ENCODE measurements around the gene BTBD9.

DNA sequence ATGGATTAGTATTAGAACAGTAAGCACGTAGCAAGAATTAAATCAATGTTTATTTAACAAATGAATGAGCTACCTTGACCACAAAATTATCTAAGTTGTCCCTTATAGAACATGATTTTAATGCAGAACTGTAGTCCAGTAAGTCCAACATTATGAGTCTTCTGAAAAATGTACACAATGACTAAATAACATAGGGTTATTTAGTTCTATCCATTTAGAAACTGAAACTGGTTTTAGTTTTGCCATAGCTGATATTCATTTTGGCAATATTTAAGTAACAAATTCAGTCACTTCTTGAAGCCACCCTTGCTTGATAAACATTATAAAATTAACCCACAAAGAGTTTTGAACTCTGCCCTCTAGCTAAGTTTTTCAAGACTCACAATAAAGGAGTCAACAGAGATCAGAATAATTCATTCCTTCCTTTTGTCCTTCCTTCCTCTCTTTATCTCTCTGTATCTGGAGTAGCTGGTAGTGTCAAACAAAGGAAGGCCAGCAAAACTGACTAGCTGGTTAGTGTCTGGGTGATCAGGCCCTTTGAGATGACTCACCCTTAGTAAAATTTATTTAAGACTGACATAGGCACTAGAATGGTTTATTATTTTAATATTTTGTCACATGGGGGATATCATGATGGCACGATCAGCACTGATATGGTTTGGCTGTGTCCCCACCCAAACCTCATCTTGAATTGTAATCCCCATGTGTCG, 115.1 kb downstream of the BTBD9 start:
- TF ChIP-seq, protein P1, sequence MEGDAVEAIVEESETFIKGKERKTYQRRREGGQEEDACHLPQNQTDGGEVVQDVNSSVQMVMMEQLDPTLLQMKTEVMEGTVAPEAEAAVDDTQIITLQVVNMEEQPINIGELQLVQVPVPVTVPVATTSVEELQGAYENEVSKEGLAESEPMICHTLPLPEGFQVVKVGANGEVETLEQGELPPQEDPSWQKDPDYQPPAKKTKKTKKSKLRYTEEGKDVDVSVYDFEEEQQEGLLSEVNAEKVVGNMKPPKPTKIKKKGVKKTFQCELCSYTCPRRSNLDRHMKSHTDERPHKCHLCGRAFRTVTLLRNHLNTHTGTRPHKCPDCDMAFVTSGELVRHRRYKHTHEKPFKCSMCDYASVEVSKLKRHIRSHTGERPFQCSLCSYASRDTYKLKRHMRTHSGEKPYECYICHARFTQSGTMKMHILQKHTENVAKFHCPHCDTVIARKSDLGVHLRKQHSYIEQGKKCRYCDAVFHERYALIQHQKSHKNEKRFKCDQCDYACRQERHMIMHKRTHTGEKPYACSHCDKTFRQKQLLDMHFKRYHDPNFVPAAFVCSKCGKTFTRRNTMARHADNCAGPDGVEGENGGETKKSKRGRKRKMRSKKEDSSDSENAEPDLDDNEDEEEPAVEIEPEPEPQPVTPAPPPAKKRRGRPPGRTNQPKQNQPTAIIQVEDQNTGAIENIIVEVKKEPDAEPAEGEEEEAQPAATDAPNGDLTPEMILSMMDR (IDR thresholded peaks at IDR 0.05 in 2 of 3, conservative IDR thresholded peaks at IDR 0.05 in 1 of 3; ENCODE audit: insufficient read depth in 2 of 3, low read depth in 1 of 3, low read length in 3 of 3), result no peak
- TF ChIP-seq, protein P2, sequence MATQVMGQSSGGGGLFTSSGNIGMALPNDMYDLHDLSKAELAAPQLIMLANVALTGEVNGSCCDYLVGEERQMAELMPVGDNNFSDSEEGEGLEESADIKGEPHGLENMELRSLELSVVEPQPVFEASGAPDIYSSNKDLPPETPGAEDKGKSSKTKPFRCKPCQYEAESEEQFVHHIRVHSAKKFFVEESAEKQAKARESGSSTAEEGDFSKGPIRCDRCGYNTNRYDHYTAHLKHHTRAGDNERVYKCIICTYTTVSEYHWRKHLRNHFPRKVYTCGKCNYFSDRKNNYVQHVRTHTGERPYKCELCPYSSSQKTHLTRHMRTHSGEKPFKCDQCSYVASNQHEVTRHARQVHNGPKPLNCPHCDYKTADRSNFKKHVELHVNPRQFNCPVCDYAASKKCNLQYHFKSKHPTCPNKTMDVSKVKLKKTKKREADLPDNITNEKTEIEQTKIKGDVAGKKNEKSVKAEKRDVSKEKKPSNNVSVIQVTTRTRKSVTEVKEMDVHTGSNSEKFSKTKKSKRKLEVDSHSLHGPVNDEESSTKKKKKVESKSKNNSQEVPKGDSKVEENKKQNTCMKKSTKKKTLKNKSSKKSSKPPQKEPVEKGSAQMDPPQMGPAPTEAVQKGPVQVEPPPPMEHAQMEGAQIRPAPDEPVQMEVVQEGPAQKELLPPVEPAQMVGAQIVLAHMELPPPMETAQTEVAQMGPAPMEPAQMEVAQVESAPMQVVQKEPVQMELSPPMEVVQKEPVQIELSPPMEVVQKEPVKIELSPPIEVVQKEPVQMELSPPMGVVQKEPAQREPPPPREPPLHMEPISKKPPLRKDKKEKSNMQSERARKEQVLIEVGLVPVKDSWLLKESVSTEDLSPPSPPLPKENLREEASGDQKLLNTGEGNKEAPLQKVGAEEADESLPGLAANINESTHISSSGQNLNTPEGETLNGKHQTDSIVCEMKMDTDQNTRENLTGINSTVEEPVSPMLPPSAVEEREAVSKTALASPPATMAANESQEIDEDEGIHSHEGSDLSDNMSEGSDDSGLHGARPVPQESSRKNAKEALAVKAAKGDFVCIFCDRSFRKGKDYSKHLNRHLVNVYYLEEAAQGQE (IDR thresholded peaks at IDR 0.05; ENCODE audit: borderline replicate concordance), result no peak
- TF ChIP-seq, protein P2 (CRISPR knock-in tag; IDR thresholded peaks at IDR 0.05; ENCODE audit: low read depth), result no peak
- TF ChIP-seq RBM25 (IDR thresholded peaks at IDR 0.05; ENCODE audit: low read depth, low read length, severe bottlenecking) (no peak), POLR2AphosphoS5 (IDR thresholded peaks at IDR 0.05; ENCODE audit: control insufficient read depth, insufficient read depth, low read depth, low read length) (no peak), CAMTA2 (CRISPR knock-in tag; conservative IDR thresholded peaks at IDR 0.05) (no peak), SPI1 (IDR thresholded peaks at IDR 0.05; ENCODE audit: borderline replicate concordance, low read depth, low read length) (no peak), CEBPG (CRISPR knock-in tag; IDR thresholded peaks at IDR 0.05) (no peak), CEBPG (tag; conservative IDR thresholded peaks at IDR 0.05 in 1 of 2, IDR thresholded peaks at IDR 0.05 in 1 of 2) (no peak), CEBPB (tag; IDR thresholded peaks at IDR 0.05) (no peak), MYNN (IDR thresholded peaks at IDR 0.05) (no peak), MYNN (CRISPR knock-in tag; IDR thresholded peaks at IDR 0.05) (no peak), ZNF77 (CRISPR knock-in tag; IDR thresholded peaks at IDR 0.05) (no peak), HNRNPK (IDR thresholded peaks at IDR 0.05; ENCODE audit: low read depth, low read length, poor library complexity, severe bottlenecking) (no peak)
- TF ChIP-seq, protein P3, sequence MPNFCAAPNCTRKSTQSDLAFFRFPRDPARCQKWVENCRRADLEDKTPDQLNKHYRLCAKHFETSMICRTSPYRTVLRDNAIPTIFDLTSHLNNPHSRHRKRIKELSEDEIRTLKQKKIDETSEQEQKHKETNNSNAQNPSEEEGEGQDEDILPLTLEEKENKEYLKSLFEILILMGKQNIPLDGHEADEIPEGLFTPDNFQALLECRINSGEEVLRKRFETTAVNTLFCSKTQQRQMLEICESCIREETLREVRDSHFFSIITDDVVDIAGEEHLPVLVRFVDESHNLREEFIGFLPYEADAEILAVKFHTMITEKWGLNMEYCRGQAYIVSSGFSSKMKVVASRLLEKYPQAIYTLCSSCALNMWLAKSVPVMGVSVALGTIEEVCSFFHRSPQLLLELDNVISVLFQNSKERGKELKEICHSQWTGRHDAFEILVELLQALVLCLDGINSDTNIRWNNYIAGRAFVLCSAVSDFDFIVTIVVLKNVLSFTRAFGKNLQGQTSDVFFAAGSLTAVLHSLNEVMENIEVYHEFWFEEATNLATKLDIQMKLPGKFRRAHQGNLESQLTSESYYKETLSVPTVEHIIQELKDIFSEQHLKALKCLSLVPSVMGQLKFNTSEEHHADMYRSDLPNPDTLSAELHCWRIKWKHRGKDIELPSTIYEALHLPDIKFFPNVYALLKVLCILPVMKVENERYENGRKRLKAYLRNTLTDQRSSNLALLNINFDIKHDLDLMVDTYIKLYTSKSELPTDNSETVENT (CRISPR knock-in tag; IDR thresholded peaks at IDR 0.05), result no peak
